BJ (cell line): ENCODE results near the gene GNB1. TPM values are rescaled to one million over a fixed set of nuclear protein-coding genes. Genes with fewer than 3 reads are reported as not detected.

Source experiments
- CTCF ChIA-PET: fragments of 350-600 bp; formaldehyde crosslinking; extraction: SDS; loops from one replicate; lab custom pipeline; 2021; ENCODE audit warnings: antibody characterized with exemption, inconsistent platforms; lab: Yijun Ruan, JAX
- POLR2A ChIA-PET: fragments of 300-600 bp; sonication (Branson Sonifier 250); formaldehyde crosslinking; extraction: SDS; loops from one replicate; lab custom pipeline; 2021; ENCODE audit warnings: antibody characterized with exemption; lab: Charles Lee
- DNase-seq: peaks from one replicate; pipeline ENCODE4 v3.0.0-alpha.2; 2011; ENCODE audit warnings: low read depth
- H3K27me3 ChIP-seq: 2 replicates; pipeline ENCODE4 v1.6.0; 2011; ENCODE audit warnings: low read length; ENCODE audit not compliant: control insufficient read depth, insufficient read depth
- H3K36me3 ChIP-seq: 2 replicates; pipeline ENCODE4 v1.5.1; 2011; ENCODE audit warnings: low read length; ENCODE audit not compliant: control insufficient read depth, insufficient read depth
- H3K4me3 ChIP-seq: 2 replicates; pipeline ENCODE4 v1.5.1; 2011; ENCODE audit warnings: low read depth, mild to moderate bottlenecking, control low read depth, low read length
- CTCF ChIP-seq: IDR thresholded peaks from 2 replicates; pipeline ENCODE4 v1.5.1; 2011; ENCODE audit warnings: low read depth, mild to moderate bottlenecking, control low read depth, inconsistent platforms, low read length, moderate library complexity; ENCODE audit not compliant: insufficient read depth
- polyA plus RNA-seq: library from polyadenylated mRNA; depleted of rRNA; stranded (reverse); fragments of >200 nt; gene quantifications from 2 replicates; pipeline ENCODE4 v1.2.3, GENCODE V29; 2011

Gene GNB1
- polyA plus RNA-seq, 1 experiment: 566 TPM

DNA sequence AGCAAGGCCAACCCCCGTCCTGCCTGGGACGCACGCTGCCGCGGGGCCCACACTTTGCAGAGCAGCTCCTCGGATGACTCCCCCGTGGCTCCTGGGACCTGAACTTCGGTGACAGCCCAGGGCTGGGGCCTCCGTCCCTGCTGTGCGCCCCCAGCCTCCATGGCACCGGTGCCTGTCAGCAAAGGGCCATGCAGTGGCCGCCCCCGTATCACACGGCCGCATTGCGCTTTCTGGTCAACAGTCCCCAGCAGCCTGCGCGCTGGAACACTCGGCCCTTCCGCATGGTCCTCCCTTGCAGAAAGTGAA, 130.6 kb downstream of the GNB1 start:
- no peak overlapping the region for H3K4me3 ChIP-seq
- H3K27me3 ChIP-seq: no peaks in the 10 kb centered on the region
- ChIA-PET CTCF (interaction anchor here (1.1 kb wide), 1 partner anchor 36 kb away, joined by 4 read pairs; the partner anchor contains the start of gene CDK11A), POLR2A (no interaction called here)
- no peak for DNase-seq
- H3K36me3 ChIP-seq: peaks cover 24% of the 10 kb centered on the region
- TF ChIP-seq CTCF: no peak

GRCh38 chr1:1759456-1760344, 131.2 kb downstream of the GNB1 start:
- ChIA-PET CTCF (interaction anchor here (1.1 kb wide), 1 partner anchor 36 kb away, joined by 4 read pairs; the partner anchor contains the start of gene CDK11A), POLR2A (no interaction called here)
- no peak overlapping the region for H3K4me3 ChIP-seq
- H3K27me3 ChIP-seq: no peaks in the 10 kb centered on the region
- peaks cover 24% of the 10 kb centered on the region for H3K36me3 ChIP-seq
- TF ChIP-seq CTCF: no peak
- DNase-seq: no peak

DNA sequence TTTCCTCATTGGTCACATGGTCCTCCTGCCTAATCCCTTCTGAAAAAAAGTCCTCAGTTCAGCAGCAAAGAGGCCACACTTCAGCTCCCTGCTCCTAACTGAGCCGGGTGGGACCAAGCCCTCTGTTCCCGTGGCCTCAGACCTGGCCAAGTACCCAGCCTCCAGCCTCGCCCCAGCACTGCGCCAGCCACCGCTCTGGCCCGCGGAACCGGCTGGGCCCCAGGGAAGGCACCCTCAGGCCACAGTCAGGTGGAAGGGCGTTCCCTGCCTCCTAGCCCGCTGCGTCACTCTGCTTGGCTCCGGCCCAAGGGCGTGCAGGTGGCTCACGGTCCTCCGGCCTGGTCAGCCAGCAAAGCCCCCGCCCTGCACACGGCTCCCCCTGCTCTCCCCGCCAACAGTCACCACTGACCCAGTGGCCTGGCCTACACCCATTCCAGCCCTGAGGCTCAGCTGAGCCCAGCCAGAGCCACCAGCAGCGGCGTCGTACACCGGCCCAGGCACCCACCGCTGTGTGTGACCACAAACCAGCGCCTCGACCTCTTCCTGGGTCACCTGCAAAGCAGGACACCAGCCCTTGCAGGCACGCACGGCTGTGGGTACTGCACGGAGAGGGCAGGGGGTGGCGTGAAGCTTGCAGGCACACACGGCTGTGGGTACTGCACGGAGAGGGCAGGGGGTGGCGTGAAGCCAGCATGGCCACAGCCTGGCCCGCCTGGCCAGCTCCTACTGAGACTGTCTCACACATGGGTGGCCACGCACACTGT, 132.0 kb downstream of the GNB1 start:
- DNase-seq: no peak
- H3K36me3 ChIP-seq: peaks cover 27% of the 10 kb centered on the region
- no peak for TF ChIP-seq CTCF
- CTCF ChIA-PET: interaction anchor here (1.2 kb wide), 1 partner anchor 147 kb away, joined by 3 read pairs; no protein-coding TSS in a partner anchor
- no peaks in the 10 kb centered on the region for H3K27me3 ChIP-seq
- no peak overlapping the region for H3K4me3 ChIP-seq
- POLR2A ChIA-PET: no interaction called here

DNA sequence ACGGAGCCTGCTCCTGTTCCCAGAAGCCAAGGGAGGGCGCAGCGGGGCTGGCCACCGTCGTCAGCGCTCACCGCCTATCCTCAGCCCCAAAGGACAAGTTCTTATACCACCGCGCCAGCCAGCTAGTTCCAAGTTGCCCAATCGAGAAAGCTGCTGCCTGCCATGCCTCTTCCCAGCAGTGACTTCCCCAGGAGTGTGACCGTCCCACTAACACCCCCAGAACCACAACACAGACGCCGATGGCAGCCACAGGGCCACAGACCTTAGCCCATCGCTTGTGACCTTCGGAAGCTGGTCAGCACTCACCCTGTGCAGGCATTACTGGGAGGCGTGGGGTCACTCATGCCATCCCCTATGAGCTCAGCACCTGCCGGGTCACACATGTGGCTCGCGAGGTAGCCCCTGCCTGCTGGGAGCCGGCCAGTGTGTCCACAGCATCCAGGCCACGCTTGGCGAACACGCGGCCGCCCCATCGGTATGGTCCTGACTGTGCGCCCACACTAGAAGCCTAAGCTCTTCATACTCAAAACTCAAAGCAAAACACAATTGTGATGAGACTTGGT, 132.7 kb downstream of the GNB1 start:
- H3K4me3 ChIP-seq: no peak overlapping the region
- no peaks in the 10 kb centered on the region for H3K27me3 ChIP-seq
- H3K36me3 ChIP-seq: peaks cover 31% of the 10 kb centered on the region
- no peak for TF ChIP-seq CTCF
- DNase-seq: no peak
- CTCF ChIA-PET: interaction anchor here (1.2 kb wide), 1 partner anchor 148 kb away, joined by 3 read pairs; no protein-coding TSS in a partner anchor
- POLR2A ChIA-PET: no interaction called here

DNA sequence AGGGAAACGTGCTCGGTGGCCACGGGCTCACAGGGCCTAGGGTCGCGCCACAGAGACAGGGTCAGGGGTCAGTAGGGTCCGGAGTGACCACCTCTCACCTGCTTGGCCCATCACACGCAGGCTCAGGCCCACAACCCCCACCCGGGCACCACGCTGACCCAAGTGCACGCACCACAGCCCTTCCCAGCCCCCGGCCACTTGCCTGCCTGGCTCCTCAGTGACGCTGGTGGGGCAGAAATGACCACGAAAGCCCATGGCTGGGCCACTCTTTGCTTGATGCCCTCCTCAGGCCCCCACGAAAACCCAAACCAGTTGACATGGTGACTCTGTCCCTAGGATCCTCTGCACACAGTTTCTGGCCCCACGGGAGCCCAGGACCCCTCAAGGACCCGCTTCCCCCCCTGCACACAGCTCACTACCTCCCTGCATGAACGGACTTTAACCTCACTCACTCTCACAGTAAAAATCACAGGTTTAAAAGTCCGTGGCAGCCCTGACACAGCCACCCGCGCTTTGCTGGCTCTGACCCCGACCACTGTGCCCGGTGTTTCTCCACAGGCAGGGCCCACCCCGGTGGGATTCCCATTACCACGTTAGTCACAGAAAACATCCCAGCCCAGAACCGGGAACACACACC, 133.3 kb downstream of the GNB1 start:
- H3K4me3 ChIP-seq: no peak overlapping the region
- DNase-seq: no peak
- ChIA-PET POLR2A (no interaction called here), CTCF (interaction anchor here (1.0 to 1.2 kb wide), 2 partner anchors 148 kb away, joined by 3 read pairs; no protein-coding TSS in a partner anchor)
- TF ChIP-seq CTCF: no peak
- H3K27me3 ChIP-seq: no peaks in the 10 kb centered on the region
- peaks cover 33% of the 10 kb centered on the region for H3K36me3 ChIP-seq
